ENCODE measurements around the gene ZNF467. TPM values are rescaled to one million over a fixed set of nuclear protein-coding genes. Genes with fewer than 3 reads are reported as not detected.

The ZNF467 gene
- total RNA-seq, 4 donors from 2014 or later: 0.40 to 6.7 (median 4.8) TPM

GRCh38 chr7:149815661-149816266, 42.4 kb upstream of the ZNF467 start:
- TF ChIP-seq POLR2AphosphoS5 (IDR thresholded peaks at IDR 0.05) (no peak), CTCF (IDR thresholded peaks at IDR 0.05) (no peak), POLR2A (IDR thresholded peaks at IDR 0.05) (no peak), EP300 (IDR thresholded peaks at IDR 0.05; ENCODE audit: low read depth) (no peak)
- no peak overlapping the region for H3K27ac ChIP-seq
- H3K36me3 ChIP-seq: no peaks in the 10 kb centered on the region
- H3K27me3 ChIP-seq: no peaks in the 10 kb centered on the region
- DNase-seq: no peak
- intact Hi-C loops (cut with DNase I; ENCODE audit: low total_unique reads): no loop called here
- H3K4me1 ChIP-seq: no peaks in the 10 kb centered on the region
- 58% methylated on average over 16 of the region's 16 CpGs; no CpG with 5 or more reads in 1 of the 2 donors for WGBS, 2 donors (ENCODE audit: low coverage in 1 of 2)
- in situ Hi-C loops (cut with MboI; ENCODE audit: low pct_ligation_motif_present in 1 of 4, low pct_unique_long_range_greater_than_20kb in 1 of 4, low sequenced_read_pairs in 3 of 4): no loop called here
- no peak overlapping the region for H3K4me3 ChIP-seq
- H3K9me3 ChIP-seq: no peaks in the 10 kb centered on the region

GRCh38 chr7:149815121-149815520, 41.7 kb upstream of the ZNF467 start:
- Histone ChIP-seq H3K9me3 (no peaks in the 10 kb centered on the region), H3K27ac (no peak overlapping the region), H3K4me3 (no peak overlapping the region), H3K27me3 (no peaks in the 10 kb centered on the region), H3K36me3 (no peaks in the 10 kb centered on the region), H3K4me1 (no peaks in the 10 kb centered on the region)
- 84% methylated on average over 10 of the region's 12 CpGs; no CpG with 5 or more reads in 1 of the 2 donors for WGBS, 2 donors (ENCODE audit: low coverage in 1 of 2)
- no peak for DNase-seq
- TF ChIP-seq POLR2AphosphoS5 (IDR thresholded peaks at IDR 0.05) (no peak), EP300 (IDR thresholded peaks at IDR 0.05; ENCODE audit: low read depth) (no peak), POLR2A (IDR thresholded peaks at IDR 0.05) (no peak), CTCF (IDR thresholded peaks at IDR 0.05) (no peak)
- in situ Hi-C loops (cut with MboI; ENCODE audit: low pct_ligation_motif_present in 1 of 4, low pct_unique_long_range_greater_than_20kb in 1 of 4, low sequenced_read_pairs in 3 of 4) (no loop called here), intact Hi-C loops (cut with DNase I; ENCODE audit: low total_unique reads) (no loop called here)

- no peaks in the 10 kb centered on the region for H3K27me3 ChIP-seq
- intact Hi-C loops (cut with DNase I; ENCODE audit: low total_unique reads): no loop called here
- H3K9me3 ChIP-seq: no peaks in the 10 kb centered on the region
- no peaks in the 10 kb centered on the region for H3K4me1 ChIP-seq
- H3K27ac ChIP-seq: no peak overlapping the region
- no peak overlapping the region for H3K4me3 ChIP-seq
- TF ChIP-seq POLR2A (IDR thresholded peaks at IDR 0.05) (no peak), POLR2AphosphoS5 (IDR thresholded peaks at IDR 0.05) (no peak), EP300 (IDR thresholded peaks at IDR 0.05; ENCODE audit: low read depth) (no peak), CTCF (IDR thresholded peaks at IDR 0.05) (no peak)
- no peaks in the 10 kb centered on the region for H3K36me3 ChIP-seq
- DNase-seq: no peak
- in situ Hi-C loops (cut with MboI; ENCODE audit: low pct_ligation_motif_present in 1 of 4, low pct_unique_long_range_greater_than_20kb in 1 of 4, low sequenced_read_pairs in 3 of 4): no loop called here
- 66% methylated on average over 10 of the region's 15 CpGs; no CpG with 5 or more reads in 1 of the 2 donors for WGBS, 2 donors (ENCODE audit: low coverage in 1 of 2)
These were observed 41.1 kb upstream of the ZNF467 start for GRCh38 chr7:149814494-149814893.

GRCh38 chr7:149813254-149814035, 40.1 kb upstream of the ZNF467 start:
- no peaks in the 10 kb centered on the region for H3K9me3 ChIP-seq
- H3K36me3 ChIP-seq: no peaks in the 10 kb centered on the region
- no peaks in the 10 kb centered on the region for H3K4me1 ChIP-seq
- TF ChIP-seq POLR2AphosphoS5 (IDR thresholded peaks at IDR 0.05) (no peak), EP300 (IDR thresholded peaks at IDR 0.05; ENCODE audit: low read depth) (no peak), POLR2A (IDR thresholded peaks at IDR 0.05) (no peak), CTCF (IDR thresholded peaks at IDR 0.05) (no peak)
- in situ Hi-C loops (cut with MboI; ENCODE audit: low pct_ligation_motif_present in 1 of 4, low pct_unique_long_range_greater_than_20kb in 1 of 4, low sequenced_read_pairs in 3 of 4) (no loop called here), intact Hi-C loops (cut with DNase I; ENCODE audit: low total_unique reads) (no loop called here)
- 84% methylated on average over 28 of the region's 28 CpGs; no CpG with 5 or more reads in 1 of the 2 donors for WGBS, 2 donors (ENCODE audit: low coverage in 1 of 2)
- H3K4me3 ChIP-seq: no peak overlapping the region
- DNase-seq: no peak
- H3K27me3 ChIP-seq: no peaks in the 10 kb centered on the region
- H3K27ac ChIP-seq: no peak overlapping the region
